HG02623 (cell line): Measurements from ENCODE around the gene FBXL17.
"Not testable (repeated sequence)": the region's sequence is repeated elsewhere in the genome, so short reads cannot be mapped to it uniquely, and the experiment has no call there.

ENCODE experiments used
- ATAC-seq: cut with Tn5 transposase; IDR thresholded peaks from one replicate; pipeline ENCODE4 v1.9.1; 2021; ENCODE audit warnings: moderate library complexity; ENCODE audit not compliant: unreplicated experiment

FBXL17 gene

GRCh38 chr5:108315829-108316228 is 66.1 kb downstream of the FBXL17 start:
- ATAC-seq: no peak

GRCh38 chr5:108312258-108312657 is 69.6 kb downstream of the FBXL17 start:
- no peak for ATAC-seq

- no peak for ATAC-seq
These were observed 70.2 kb downstream of the FBXL17 start for GRCh38 chr5:108311682-108312081.

GRCh38 chr5:108303611-108304010 is 78.3 kb downstream of the FBXL17 start:
- no peak for ATAC-seq

GRCh38 chr5:108303086-108303485 is 78.8 kb downstream of the FBXL17 start:
- ATAC-seq: no peak

- no peak for ATAC-seq
These were observed 84.8 kb downstream of the FBXL17 start for GRCh38 chr5:108297042-108297601.

- no peak for ATAC-seq
These were observed 86.1 kb downstream of the FBXL17 start for GRCh38 chr5:108295578-108296368.

- no peak for ATAC-seq
These were observed 100.8 kb downstream of the FBXL17 start for GRCh38 chr5:108280960-108281569.

GRCh38 chr5:108280248-108280647 is 101.7 kb downstream of the FBXL17 start:
- ATAC-seq: no peak

- ATAC-seq: no peak
These were observed 103.3 kb downstream of the FBXL17 start for GRCh38 chr5:108278285-108279240.

- ATAC-seq: no peak
These were observed 105.5 kb downstream of the FBXL17 start for GRCh38 chr5:108276187-108277050.

GRCh38 chr5:108274080-108274479 is 107.8 kb downstream of the FBXL17 start:
- not testable (repeated sequence) for ATAC-seq

- ATAC-seq: no peak
These were observed 110.8 kb downstream of the FBXL17 start for GRCh38 chr5:108271127-108271526.

GRCh38 chr5:108266242-108266641 is 115.7 kb downstream of the FBXL17 start:
- ATAC-seq: no peak

- ATAC-seq: no peak
These were observed 117.4 kb downstream of the FBXL17 start for GRCh38 chr5:108264533-108264932.

GRCh38 chr5:108263338-108263737 is 118.6 kb downstream of the FBXL17 start:
- ATAC-seq: no peak

GRCh38 chr5:108260858-108261170 is 121.1 kb downstream of the FBXL17 start:
- no peak for ATAC-seq

- peak; percentile 86 for ATAC-seq
These were observed 121.6 kb downstream of the FBXL17 start for GRCh38 chr5:108260117-108260857.

- peak; percentile 40 for ATAC-seq
These were observed 122.6 kb downstream of the FBXL17 start for GRCh38 chr5:108259306-108259705.

- no peak for ATAC-seq
These were observed 123.9 kb downstream of the FBXL17 start for GRCh38 chr5:108257996-108258395.
